A673 (cell line): Measurements from ENCODE around the gene ATG9B. TPM values are rescaled to one million over a fixed set of nuclear protein-coding genes. Genes with fewer than 3 reads are reported as not detected.
"Not testable (repeated sequence)": the region's sequence is repeated elsewhere in the genome, so short reads cannot be mapped to it uniquely, and the experiment has no call there.

Experiments
- BruUV-seq: library from RNA; stranded (reverse); fragments of 400-500 nt; replicated peaks from 2 replicates; lab custom pipeline; 2021; lab: Mats Ljungman, UMichigan
- CTCF ChIA-PET: fragments of 300-600 bp; sonication (Branson Sonifier 250); formaldehyde crosslinking; loops from one replicate; lab custom pipeline; 2022; ENCODE audit warnings: antibody characterized with exemption; lab: Charles Lee
- POLR2A ChIA-PET: fragments of 300-600 bp; sonication (Branson Sonifier 250); formaldehyde crosslinking; loops from one replicate; lab custom pipeline; 2022; ENCODE audit warnings: antibody characterized with exemption; ENCODE audit not compliant: low non-redundant PET; lab: Charles Lee
- DNase-seq: peaks from one replicate; pipeline ENCODE4 v3.0.0-alpha.2; 2015; ENCODE audit warnings: low spot score
- H3K27ac ChIP-seq: fragments of 200-600 bp; sonication (generic); 2 replicates; pipeline ENCODE4 v1.5.1; 2016; ENCODE audit warnings: mixed run types, low read depth, mild to moderate bottlenecking, mixed read lengths, antibody characterized with exemption, low read length; ENCODE audit not compliant: poor library complexity, severe bottlenecking
- H3K27me3 ChIP-seq: fragments of 200-600 bp; sonication (generic); replicated peaks from 2 replicates; pipeline ENCODE4 v1.6.1; 2017; ENCODE audit warnings: mixed run types, low read depth, mild to moderate bottlenecking, mixed read lengths, antibody characterized with exemption, low read length; ENCODE audit not compliant: insufficient read depth, poor library complexity
- H3K36me3 ChIP-seq: fragments of 200-600 bp; sonication (generic); 2 replicates; pipeline ENCODE4 v1.6.1; 2016; ENCODE audit warnings: mixed run types, mild to moderate bottlenecking, mixed read lengths, antibody characterized with exemption, low read length; ENCODE audit not compliant: insufficient read depth, poor library complexity, severe bottlenecking
- H3K4me1 ChIP-seq: fragments of 200-600 bp; sonication (generic); 2 replicates; pipeline ENCODE4 v1.6.1; 2017; ENCODE audit warnings: mixed run types, mild to moderate bottlenecking, mixed read lengths, antibody characterized with exemption, low read length; ENCODE audit not compliant: insufficient read depth, poor library complexity, severe bottlenecking
- H3K4me3 ChIP-seq: fragments of 200-600 bp; sonication (generic); 2 replicates; pipeline ENCODE4 v1.5.1; 2016; ENCODE audit warnings: low read depth, mixed run types, mild to moderate bottlenecking, mixed read lengths, low read length; ENCODE audit not compliant: poor library complexity, severe bottlenecking
- H3K9me3 ChIP-seq: fragments of 200-600 bp; sonication (generic); 2 replicates; pipeline ENCODE4 v1.6.1; 2016; ENCODE audit warnings: mixed run types, low read depth, mild to moderate bottlenecking, mixed read lengths, antibody characterized with exemption, low read length; ENCODE audit not compliant: poor library complexity, severe bottlenecking
- CTCF ChIP-seq: fragments of 300-800, 200-600 bp; sonication (generic); conservative IDR thresholded peaks from 2 replicates; pipeline ENCODE4 v1.5.1; 2017; ENCODE audit warnings: low read depth, mild to moderate bottlenecking, antibody characterized with exemption, low read length, moderate library complexity, mixed read lengths
- EZH2 ChIP-seq: fragments of 200-600 bp; sonication (generic); IDR thresholded peaks from 2 replicates; pipeline ENCODE4 v1.6.1; 2017; ENCODE audit warnings: borderline replicate concordance, low read depth, mild to moderate bottlenecking, mixed read lengths, antibody characterized with exemption, low read length; ENCODE audit not compliant: poor library complexity, severe bottlenecking
- intact Hi-C: fragments of 100-400 bp; cut with micrococcal nuclease; formaldehyde crosslinking; loops from one replicate; pipeline ENCODE4 v1.10.0; 2022; ENCODE audit not compliant: unreplicated experiment
- total RNA-seq: library from RNA; stranded (reverse); gene quantifications from 2 replicates; pipeline ENCODE4 v1.2.3, GENCODE V29; 2021

Gene ATG9B
- total RNA-seq, 1 experiment from 2014 or later: 1.9 TPM

- DNase-seq: no peak
- Histone ChIP-seq H3K9me3 (no peaks in the 10 kb centered on the region), H3K4me1 (peaks cover 22% of the 10 kb centered on the region), H3K36me3 (no peaks in the 10 kb centered on the region), H3K4me3 (peak overlapping the region; percentile 23), H3K27ac (no peak overlapping the region), H3K27me3 (no peaks in the 10 kb centered on the region)
- intact Hi-C loops: loop anchor here (2.0 to 5.0 kb wide), 2 partner anchors 51 to 99 kb away; no protein-coding TSS in a partner anchor
- ChIA-PET CTCF (interaction anchor here (0.6 kb wide), 2 partner anchors 13 to 34 kb away, joined by 3 to 6 read pairs; no protein-coding TSS in a partner anchor), POLR2A (no interaction called here)
- BruUV-seq: no TSS peak
- TF ChIP-seq CTCF (no peak), EZH2 (no peak)
These were observed 10.9 kb downstream of the ATG9B start for GRCh38 chr7:151013356-151013732.

GRCh38 chr7:151012911-151013347, 11.4 kb downstream of the ATG9B start:
- no peaks in the 10 kb centered on the region for H3K9me3 ChIP-seq
- intact Hi-C loops: loop anchor here (2.0 to 5.0 kb wide), 2 partner anchors 50 to 99 kb away; no protein-coding TSS in a partner anchor
- no peak overlapping the region for H3K4me3 ChIP-seq
- H3K36me3 ChIP-seq: no peaks in the 10 kb centered on the region
- CTCF ChIA-PET: no interaction called here
- no TSS peak for BruUV-seq
- peak; percentile 81 for DNase-seq
- POLR2A ChIA-PET: no interaction called here
- H3K4me1 ChIP-seq: peaks cover 23% of the 10 kb centered on the region
- H3K27me3 ChIP-seq: no peaks in the 10 kb centered on the region
- TF ChIP-seq CTCF (peak; percentile 74), EZH2 (no peak)
- H3K27ac ChIP-seq: no peak overlapping the region

- Histone ChIP-seq H3K27ac (no peak overlapping the region), H3K27me3 (no peaks in the 10 kb centered on the region), H3K4me3 (no peak overlapping the region), H3K4me1 (peaks cover 26% of the 10 kb centered on the region), H3K36me3 (no peaks in the 10 kb centered on the region), H3K9me3 (no peaks in the 10 kb centered on the region)
- ChIA-PET CTCF (interaction anchor here (0.6 kb wide), 1 partner anchor 67 kb away, joined by 3 read pairs; no protein-coding TSS in a partner anchor), POLR2A (no interaction called here)
- intact Hi-C loops: loop anchor here (2.0 to 5.0 kb wide), 2 partner anchors 49 to 100 kb away; no protein-coding TSS in a partner anchor
- DNase-seq: no peak
- no TSS peak for BruUV-seq
- no peak for TF ChIP-seq CTCF
- no peak for TF ChIP-seq EZH2
These were observed 12.1 kb downstream of the ATG9B start for GRCh38 chr7:151012031-151012692.

- DNase-seq, POLR2A ChIA-PET: not testable (repeated sequence)
- intact Hi-C loops: loop anchor here (2.0 to 5.0 kb wide), 2 partner anchors 49 to 101 kb away; no protein-coding TSS in a partner anchor
These were observed 12.7 kb downstream of the ATG9B start for GRCh38 chr7:151011616-151012015.

More at GRCh38 chr7:151011616-151012015, 12.7 kb downstream of the ATG9B start:
- H3K9me3 ChIP-seq, BruUV-seq, H3K4me3 ChIP-seq, H3K27ac ChIP-seq, H3K27me3 ChIP-seq, H3K36me3 ChIP-seq: not testable (repeated sequence)
- peaks cover 26% of the 10 kb centered on the region for H3K4me1 ChIP-seq
- CTCF ChIA-PET: interaction anchor here (0.6 kb wide), 1 partner anchor 66 kb away, joined by 3 read pairs; no protein-coding TSS in a partner anchor
